ENCODE data around the gene CAV3. TPM values are rescaled to one million over a fixed set of nuclear protein-coding genes. Genes with fewer than 3 reads are reported as not detected.

Gene CAV3
- total and polyA plus RNA-seq, 2 donors (not counting 3 experiments of a cell fraction or from before 2014, with no cell fraction given), result not detected

- Histone ChIP-seq H3K9me1 (replicated peaks; ENCODE audit: control insufficient read depth, extremely low read depth, insufficient read depth, low read length) (no peaks in the 10 kb centered on the region), H3K79me2 (ENCODE audit: control insufficient read depth, insufficient read depth, low read length) (no peaks in the 10 kb centered on the region), H2AFZ (ENCODE audit: low read depth, low read length) (no peak overlapping the region), H3K27ac (ENCODE audit: insufficient read depth, low read depth, low read length) (no peak overlapping the region), H3K9me3 (replicated peaks; ENCODE audit: control insufficient read depth, insufficient read depth, low read length) (no peaks in the 10 kb centered on the region), H3K4me3 (replicated peaks in 1 of 3; ENCODE audit: insufficient read depth in 1 of 3, low read depth in 1 of 3, low read length in 3 of 3) (no peak overlapping the region), H3K4me2 (ENCODE audit: insufficient read depth, low read length) (no peak overlapping the region), H3K36me3 (ENCODE audit: control insufficient read depth in 2 of 2, extremely low read depth in 1 of 2, insufficient read depth in 2 of 2, low read length in 2 of 2) (no peaks in the 10 kb centered on the region), H4K20me1 (replicated peaks; ENCODE audit: control insufficient read depth, extremely low read depth, insufficient read depth, low read length) (no peaks in the 10 kb centered on the region), H3K4me1 (ENCODE audit: control insufficient read depth, extremely low read depth, insufficient read depth, low read length) (peaks cover 12% of the 10 kb centered on the region), H3K9ac (replicated peaks; ENCODE audit: extremely low read depth, insufficient read depth, low read length) (no peak overlapping the region), H3K27me3 (ENCODE audit: control insufficient read depth in 2 of 2, insufficient read depth in 2 of 2, low read length in 2 of 2) (no peaks in the 10 kb centered on the region)
- POLR2A ChIA-PET, result no interaction called here
- dilution Hi-C loops (cut with MboI; ENCODE audit: extremely low pct_ligation_motif_present, low sequenced_read_pairs), result no loop called here
- TF ChIP-seq CTCF (IDR thresholded peaks at IDR 0.05; ENCODE audit: extremely low read depth in 1 of 2, insufficient read depth in 1 of 2, low read depth in 1 of 2, low read length in 2 of 2) (no peak), POLR2A (IDR thresholded peaks at IDR 0.05; ENCODE audit: low read depth, low read length) (no peak), GATA2 (IDR thresholded peaks at IDR 0.05; ENCODE audit: insufficient read depth, insufficient read length, low read depth, low read length) (no peak), POLR2AphosphoS5 (IDR thresholded peaks at IDR 0.05; ENCODE audit: insufficient read depth, low read depth, low read length) (no peak), FOS (IDR thresholded peaks at IDR 0.05; ENCODE audit: borderline replicate concordance, insufficient read depth, low read length) (no peak), MAX (IDR thresholded peaks at IDR 0.05; ENCODE audit: insufficient read depth, insufficient read length) (no peak), EZH2 (IDR thresholded peaks at IDR 0.05; ENCODE audit: borderline replicate concordance, low read depth, low read length, severe bottlenecking) (no peak)
- FAIRE-seq (no peak), DNase-seq (ENCODE audit: low read depth, low spot score) (no peak)
- BruUV-seq (replicated peaks), result no TSS peak
- intact Hi-C loops (cut with micrococcal nuclease), result no loop called here
- CTCF ChIA-PET, result no interaction called here
Observed at GRCh38 chr3:8743021-8743601, 9.5 kb downstream of the CAV3 start.
